GM21825 (cell line): Measurements from ENCODE around the gene FLNC.

Experiments
- ATAC-seq: cut with Tn5 transposase; IDR thresholded peaks from one replicate; pipeline ENCODE4 v1.9.1; 2021; ENCODE audit warnings: mild to moderate bottlenecking, moderate library complexity; ENCODE audit not compliant: unreplicated experiment

The FLNC gene

GRCh38 chr7:128800567-128800966 lies 29.6 kb upstream of the FLNC start:
- ATAC-seq = no peak

GRCh38 chr7:128801003-128801402 lies 29.2 kb upstream of the FLNC start:
- no peak for ATAC-seq

- no peak for ATAC-seq
Observed at GRCh38 chr7:128801667-128802418, 28.4 kb upstream of the FLNC start.

- ATAC-seq = no peak
Observed at GRCh38 chr7:128804484-128804883, 25.7 kb upstream of the FLNC start.

GRCh38 chr7:128805225-128805624 lies 25.0 kb upstream of the FLNC start:
- no peak for ATAC-seq

DNA sequence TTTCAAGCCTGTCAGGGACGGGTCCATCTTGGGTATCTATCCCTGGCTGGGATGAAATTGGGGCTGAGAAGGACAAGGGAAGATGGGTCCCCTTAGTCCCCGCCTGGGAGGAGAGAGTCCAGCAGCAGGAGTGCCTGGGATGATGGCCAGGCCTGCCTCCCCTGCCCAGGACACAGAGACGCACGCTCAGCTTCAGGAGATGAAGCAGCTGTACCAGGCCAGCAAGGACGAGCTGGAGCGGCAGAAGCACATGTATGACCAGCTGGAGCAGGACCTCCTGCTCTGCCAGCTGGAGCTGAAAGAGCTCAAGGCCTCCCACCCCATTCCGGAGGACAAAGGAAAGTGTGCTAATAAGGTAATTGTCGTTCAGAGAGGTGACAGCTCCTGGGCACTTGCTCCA lies 23.0 kb upstream of the FLNC start:
- no peak for ATAC-seq

DNA sequence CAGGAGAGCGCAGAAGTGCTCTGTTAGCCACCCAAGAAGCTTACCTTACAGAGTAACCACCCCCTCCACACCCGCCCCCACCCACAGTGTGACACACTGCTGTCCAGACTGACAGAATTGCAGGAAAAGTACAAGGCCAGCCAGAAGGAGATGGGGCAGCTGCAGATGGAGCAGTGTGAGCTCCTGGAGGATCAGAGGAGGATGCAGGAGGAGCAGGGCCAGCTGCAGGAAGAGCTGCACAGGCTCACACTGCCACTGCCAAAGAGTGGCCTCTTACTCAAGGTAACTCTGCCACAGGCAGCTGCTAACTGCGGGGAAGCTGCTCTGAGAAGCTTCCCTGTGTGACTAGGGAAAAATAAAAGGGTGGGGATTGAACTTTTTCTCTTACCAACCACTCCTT lies 20.8 kb upstream of the FLNC start:
- no peak for ATAC-seq

DNA sequence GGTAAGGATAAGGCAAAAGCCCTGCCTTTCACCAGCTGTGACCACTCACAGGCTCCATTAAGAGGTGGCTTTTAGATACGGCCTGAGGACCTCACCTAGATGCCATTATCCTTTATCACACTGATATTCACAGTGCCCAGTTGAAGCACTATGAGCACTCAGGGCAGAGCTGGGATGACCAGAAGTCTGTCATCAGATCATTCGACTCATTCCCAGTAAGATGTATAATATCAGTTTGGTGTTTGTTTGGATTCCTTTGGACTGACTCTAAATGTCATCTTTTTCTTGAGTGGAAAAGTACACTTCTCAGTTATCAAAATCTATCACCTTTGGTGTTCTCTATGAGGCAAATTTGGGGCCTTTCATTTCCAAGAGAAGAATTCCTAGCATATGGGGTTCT lies 19.7 kb upstream of the FLNC start:
- ATAC-seq = no peak

- no peak for ATAC-seq
Observed at GRCh38 chr7:128810997-128811396, 19.2 kb upstream of the FLNC start.

DNA sequence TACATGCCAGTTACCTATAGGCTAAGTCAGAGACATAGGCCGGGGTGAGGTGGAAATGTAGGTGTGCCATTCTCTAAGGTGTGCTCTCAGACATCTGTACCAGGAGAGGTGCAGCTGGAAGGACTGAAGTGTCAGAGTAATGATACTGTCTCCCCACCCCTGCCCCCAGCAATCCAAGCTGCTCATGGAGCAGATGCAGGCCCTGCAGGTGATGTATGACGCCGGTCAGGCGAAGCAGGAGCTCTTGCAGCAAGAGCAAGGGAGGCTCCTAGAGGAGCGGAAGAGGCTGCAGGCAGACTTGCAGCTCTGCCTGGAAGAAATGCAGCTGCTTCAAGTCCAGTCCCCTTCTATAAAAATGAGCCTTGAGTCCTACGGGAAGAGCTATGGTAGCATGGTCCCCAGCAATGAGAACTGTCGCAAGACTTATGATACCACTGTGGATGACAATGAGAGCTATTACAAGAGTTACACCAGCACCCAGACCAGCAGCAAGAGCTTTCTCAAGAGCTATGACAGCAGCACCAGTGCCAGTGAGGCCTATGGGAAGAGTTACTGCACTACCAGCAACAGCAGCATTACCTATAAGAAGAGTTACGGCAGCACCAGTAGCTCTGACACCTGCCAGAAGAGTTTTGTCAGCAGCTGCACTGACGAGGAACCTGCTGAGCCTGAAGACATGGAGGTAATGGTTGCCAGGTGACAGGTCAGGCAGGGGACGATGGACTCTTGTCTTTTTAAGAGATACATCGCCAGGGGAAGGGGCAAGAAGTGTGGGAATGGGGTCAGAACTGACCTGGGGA lies 18.4 kb upstream of the FLNC start:
- ATAC-seq = no peak

DNA sequence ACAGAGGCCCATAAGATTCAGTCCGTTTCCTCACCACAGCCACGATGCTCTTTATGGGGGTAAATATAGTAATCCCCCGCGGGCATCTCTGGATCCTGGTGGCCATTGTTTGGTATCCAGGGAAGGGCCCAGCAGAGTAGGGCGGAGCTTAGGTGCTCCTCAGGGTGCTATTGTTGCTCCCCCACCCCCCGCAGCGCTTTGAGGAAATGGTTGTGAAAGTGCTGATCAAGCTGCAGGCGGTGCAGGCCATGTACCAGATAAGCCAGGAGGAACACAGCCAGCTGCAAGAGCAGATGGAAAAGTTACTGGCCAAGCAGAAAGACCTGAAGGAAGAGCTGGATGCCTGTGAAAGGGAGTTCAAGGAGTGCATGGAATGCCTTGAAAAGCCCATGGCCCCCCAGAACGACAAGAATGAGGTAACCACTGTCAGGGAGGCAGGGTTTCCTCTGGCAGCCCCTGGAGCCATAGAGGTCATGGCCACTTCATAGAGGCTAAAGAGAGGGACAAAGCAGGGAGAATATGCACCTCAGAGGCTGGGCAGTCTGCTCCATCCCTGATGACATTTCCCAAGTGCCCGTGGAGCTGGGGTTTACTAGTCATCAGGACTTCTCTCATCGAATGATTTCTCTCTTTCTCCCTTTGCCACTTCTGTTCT lies 17.6 kb upstream of the FLNC start:
- no peak for ATAC-seq

DNA sequence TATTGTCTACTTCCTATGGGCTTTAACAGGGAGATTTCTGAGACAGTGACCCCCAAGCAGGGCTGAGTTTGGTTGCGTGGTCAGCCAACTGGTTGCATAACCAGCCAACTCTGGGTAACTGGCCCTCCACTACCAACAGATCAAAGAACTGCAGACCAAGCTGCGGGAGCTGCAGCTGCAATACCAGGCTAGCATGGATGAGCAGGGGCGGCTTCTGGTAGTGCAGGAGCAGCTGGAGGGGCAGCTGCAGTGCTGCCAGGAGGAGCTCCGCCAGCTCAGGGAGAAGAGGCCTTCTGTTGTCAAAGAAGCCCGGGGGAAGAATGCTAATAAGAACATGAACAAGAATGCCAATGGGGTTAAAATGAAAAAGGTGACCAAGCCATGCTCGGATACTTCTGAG lies 15.7 kb upstream of the FLNC start:
- no peak for ATAC-seq

GRCh38 chr7:128815289-128815942 lies 14.8 kb upstream of the FLNC start:
- ATAC-seq = no peak

GRCh38 chr7:128818694-128819093 lies 11.5 kb upstream of the FLNC start:
- ATAC-seq = no peak

- no peak for ATAC-seq
Observed at GRCh38 chr7:128821724-128822123, 8.5 kb upstream of the FLNC start.

GRCh38 chr7:128826512-128826911 lies 3.7 kb upstream of the FLNC start:
- ATAC-seq = no peak

GRCh38 chr7:128826916-128827247 lies 3.3 kb upstream of the FLNC start:
- no peak for ATAC-seq

DNA sequence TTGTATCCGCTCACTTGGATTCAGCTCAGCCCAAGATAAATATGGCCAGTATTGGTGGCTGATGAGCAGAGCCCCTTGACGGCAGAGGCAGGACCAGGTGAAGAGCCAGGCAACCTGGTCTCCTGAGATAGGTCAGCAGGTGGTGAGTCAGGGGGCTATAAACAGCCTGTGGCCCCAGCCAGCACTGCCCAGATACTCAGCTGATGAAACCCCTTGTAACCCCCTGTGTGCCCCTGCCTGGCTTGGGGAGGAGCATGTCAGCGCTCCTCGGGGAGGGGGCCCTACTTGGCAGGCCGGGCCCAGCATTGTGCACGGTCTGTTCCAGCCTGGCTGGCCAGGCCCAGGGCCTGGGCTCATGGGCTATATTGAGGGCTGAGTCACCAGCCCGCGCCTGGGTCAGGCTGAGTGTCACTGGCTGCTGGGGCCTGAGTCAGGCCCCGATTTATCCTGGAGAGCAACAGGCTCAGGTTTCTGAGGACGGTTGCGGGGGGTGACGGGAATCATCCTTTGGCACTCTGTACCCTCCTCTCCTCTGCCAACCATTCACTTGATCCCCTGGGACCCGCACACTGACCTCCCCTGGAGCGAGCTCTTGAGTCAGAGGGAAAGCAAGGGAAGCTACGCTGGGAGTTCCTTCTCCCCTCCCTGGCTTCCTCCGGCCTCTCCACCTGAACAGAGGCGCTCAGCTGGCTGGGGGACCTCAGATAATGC lies 2.8 kb upstream of the FLNC start:
- ATAC-seq = no peak

DNA sequence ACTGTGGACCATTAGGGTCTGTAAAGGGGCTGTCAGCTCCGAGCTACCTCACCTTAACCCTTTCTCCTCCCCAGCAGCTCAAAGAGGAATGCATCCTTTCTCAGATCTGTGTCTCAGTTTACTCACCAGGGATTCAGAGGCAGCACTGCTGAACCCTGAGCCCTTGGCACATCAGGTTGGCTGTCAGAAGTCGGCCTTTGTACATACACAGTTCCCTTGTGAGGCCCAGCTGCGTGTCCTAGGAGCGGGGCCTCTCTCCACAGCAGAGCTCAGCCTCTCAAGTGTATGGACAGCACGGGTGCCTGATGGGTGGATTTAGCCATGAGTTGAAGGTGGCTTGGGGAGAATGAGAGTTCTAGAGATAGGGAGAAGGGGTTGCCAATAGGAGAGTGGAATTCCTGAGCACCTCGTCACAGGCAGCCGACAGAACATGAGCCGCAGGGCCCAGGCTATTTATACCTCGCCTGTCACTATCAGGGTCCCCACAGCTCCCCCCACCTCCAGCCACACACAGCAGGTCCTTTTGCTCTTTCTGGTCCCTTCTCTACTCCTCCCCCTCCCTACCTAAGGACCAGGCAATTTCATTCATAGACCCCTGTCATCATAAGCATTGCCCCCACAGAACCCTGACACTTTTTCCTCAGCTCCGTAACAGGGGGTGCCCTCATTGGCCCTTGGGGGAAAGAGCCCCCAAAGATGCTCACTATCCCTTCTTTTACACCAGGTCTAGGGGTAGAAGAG lies 2.1 kb upstream of the FLNC start:
- ATAC-seq = no peak
